ENCODE results near the gene CMTM8.

The CMTM8 gene

GRCh38 chr3:32281570-32282106 lies 43.2 kb downstream of the CMTM8 start:
- no peak for DNase-seq

DNA sequence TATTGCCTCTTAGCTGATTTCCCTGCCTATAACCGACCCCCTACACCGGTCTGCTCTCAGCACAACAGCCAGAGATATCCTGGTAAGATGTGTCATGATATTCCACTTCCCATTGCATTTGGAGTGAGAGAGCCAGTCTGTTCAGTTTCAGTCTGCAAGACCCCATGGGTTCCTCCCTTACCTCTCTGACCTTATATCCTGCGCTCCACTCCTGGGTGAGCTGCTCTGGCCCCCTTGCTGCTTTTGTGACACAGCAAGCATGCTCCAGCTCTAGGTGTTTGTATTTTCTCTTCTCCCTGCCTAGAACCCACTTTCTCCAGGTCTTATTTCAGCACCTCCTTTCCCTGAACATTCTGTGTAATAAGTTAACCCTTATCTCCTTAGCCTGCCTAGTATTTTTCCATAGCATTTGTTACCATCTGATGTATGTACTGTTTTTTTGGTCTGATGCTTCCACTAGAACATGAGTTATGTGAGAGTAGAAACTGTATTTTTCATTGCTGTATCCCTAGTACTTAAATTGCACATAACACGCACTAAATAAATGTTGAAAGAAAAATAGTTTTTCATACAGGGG lies 44.2 kb downstream of the CMTM8 start:
- no peak for DNase-seq

DNA sequence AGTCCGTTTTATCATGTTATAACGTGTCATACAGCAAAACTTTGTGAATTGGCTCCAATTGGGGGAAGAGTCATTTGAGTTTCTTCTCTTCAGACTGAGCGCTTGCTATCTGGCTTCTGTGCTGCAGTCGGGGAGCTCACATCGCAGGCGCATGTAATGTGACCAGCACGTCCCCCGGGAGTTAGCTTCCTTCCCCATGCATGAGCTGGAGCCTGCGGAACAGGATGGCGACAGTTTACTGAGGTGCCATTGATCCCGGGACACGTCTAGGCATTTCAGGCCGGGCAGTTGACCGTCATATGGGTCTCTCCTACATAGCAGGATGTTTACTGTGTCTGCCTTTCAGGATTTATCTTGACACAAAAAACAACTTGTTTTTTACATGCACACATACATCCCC lies 44.8 kb downstream of the CMTM8 start:
- no peak for DNase-seq

DNA sequence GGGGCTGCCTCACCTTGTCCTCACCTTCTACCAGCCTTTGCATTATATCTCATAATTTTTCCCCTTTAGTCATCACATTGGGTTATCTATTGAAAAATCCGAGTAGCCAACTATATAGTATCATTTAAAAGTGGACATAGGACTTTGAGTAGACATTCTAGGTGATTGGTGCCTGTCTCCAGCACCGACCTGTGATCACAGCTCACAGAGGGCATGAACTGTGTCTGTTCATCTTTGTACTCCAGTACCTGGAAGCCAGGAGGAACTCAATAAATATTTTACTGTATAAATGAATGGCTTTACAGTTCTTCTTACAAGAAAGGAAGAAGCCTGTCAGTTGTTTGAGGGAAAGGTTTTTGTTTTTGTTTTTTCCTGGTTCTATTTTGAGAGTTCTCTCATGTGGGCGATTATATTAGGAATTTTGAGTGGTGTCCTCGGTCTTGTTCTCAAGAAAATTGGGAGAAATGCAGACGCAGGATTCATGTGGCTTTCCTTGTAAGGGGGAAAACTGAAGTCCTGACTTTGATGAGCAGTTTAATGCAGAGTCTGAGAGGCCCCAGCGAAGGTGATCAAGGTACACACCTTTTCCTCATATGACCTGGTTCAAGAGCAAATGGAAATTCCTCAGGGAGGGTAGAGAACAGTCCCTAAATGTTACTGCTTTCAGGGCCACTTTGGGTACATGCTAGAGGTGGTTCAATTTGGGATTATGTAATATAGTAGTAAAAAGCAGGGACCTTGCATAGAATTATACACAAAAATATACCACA lies 46.1 kb downstream of the CMTM8 start:
- no peak for DNase-seq

DNA sequence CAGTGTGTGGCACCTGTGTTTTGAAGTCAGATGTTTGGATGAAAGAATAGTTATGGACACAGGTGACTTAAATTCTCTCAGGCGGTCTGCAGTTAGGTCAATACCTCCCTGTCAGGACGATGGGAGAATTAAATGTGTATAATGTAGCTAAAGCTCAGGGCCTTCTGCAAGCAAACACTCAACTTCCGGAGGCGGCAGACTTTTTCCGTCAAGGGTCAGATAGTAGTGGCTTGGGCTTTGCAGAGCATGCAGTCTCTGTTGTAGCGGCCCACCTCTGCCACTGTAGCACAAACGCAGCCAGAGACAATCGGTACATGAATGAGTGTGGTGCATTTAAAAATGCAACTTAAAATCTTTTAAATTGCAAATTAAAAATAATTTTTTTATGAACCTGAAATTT lies 47.4 kb downstream of the CMTM8 start:
- DNase-seq: no peak

GRCh38 chr3:32288819-32289218 lies 50.3 kb downstream of the CMTM8 start:
- DNase-seq: no peak

DNA sequence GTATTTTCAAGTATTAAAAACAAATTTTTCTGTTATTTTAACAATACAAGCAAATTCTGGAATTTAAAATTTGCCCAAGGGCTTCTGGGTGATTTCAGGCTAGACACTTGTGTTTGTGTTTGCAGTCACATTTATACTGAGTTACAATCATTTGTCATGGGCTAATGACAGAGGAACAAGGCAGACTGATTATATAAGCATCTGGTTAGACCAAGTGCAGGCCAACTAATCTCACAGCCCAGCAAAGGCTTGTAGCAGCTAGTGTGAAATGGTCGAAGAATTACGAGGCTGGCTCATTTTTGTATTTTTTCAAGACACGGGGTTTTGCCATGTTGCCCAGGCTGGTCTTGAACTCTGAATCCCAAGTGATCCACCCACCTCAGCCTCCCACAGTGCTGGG lies 52.1 kb downstream of the CMTM8 start:
- DNase-seq: no peak

GRCh38 chr3:32292085-32292796 lies 53.8 kb downstream of the CMTM8 start:
- DNase-seq: no peak

GRCh38 chr3:32293903-32294302 lies 55.4 kb downstream of the CMTM8 start:
- DNase-seq: no peak

- peak; percentile 49 for DNase-seq
Observed at GRCh38 chr3:32296251-32297204, 58.0 kb downstream of the CMTM8 start.

GRCh38 chr3:32297366-32297765 lies 58.9 kb downstream of the CMTM8 start:
- no peak for DNase-seq

GRCh38 chr3:32301426-32301825 lies 62.9 kb downstream of the CMTM8 start:
- DNase-seq: no peak

GRCh38 chr3:32302601-32303398 lies 64.3 kb downstream of the CMTM8 start:
- DNase-seq: peak; percentile 16

DNA sequence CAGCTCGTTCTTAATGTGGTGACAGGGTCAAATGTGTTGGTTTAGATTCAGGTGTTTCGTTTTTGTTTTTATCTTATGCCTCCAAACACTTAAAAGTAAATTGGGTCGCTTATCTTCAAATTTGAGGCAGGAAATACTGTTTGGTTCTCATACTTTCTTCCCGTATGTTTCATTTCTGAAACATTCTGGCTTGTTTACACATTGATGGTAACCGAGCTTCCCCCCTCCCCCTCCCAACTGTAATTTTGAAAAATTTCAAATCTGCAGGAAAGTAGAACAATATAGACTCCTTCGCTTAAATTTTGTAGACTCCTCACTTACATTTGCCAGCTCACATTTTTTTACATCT lies 64.9 kb downstream of the CMTM8 start:
- no peak for DNase-seq

DNA sequence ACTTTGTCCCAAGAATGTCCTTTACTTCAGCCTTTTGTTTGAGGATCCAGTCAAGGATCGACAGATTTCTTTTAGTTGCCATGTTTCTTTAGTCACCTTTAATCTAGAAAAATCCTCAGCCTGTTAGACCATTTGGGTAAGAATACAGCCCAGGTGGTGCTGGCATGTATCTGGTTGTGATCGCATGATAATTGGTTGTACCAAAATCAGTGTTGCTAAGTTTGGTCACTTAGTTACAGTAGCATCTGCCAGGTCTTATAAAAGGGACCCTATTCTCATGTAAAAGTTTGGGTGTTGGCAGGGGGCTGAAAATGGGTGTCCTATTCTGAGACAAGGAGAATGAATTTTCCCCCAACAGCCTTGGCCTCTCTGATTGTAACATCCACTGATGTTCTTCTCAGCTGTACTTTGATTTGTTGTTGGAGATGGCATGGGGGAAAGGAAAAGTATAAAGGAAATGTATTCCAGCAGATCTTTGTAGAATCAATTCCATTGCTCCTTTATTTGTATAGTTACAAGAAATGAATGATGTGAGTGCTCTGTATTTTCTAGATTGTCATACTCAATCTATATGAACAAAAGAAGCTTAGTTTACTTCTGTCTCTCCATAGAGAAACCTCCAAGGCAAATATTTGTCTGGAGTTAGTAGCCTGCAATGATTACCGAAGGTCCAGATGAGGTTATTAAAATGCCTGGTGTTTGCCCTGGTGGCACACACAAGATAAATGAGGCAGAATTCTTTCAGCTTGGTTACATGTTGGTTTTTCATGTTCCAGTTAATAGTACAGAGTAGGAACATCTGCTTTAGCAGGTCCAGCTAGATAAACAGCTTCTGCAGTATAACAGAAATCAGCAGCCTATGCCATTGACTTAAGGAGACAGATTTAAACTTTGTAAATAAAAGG lies 65.7 kb downstream of the CMTM8 start:
- no peak for DNase-seq

DNA sequence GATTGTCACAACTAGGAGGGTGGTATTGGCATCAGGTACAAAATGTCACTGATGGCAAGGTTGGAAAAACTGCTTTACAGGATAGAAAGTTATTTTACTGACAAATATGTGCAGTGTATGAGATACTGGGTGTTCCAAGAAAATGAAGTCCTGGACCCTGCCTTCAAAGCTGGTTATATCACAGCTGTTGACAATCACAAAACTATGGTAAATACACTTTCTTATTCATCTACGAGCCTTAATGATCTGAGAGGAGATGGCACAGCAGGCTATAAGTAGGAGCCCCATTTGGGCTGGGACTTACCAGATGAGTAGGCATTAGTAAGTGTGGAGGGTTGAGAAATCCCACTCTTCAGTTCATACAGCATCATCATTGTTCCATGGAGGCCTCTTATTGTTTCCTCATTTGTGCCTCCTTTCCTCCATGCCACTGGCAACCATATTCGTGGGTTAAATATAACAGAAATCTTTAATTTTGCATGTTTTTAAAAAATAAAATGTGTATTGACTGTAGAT lies 66.9 kb downstream of the CMTM8 start:
- DNase-seq: no peak

GRCh38 chr3:32306072-32306471 lies 67.6 kb downstream of the CMTM8 start:
- DNase-seq: no peak

- no peak for DNase-seq
Observed at GRCh38 chr3:32307591-32307990, 69.1 kb downstream of the CMTM8 start.

DNA sequence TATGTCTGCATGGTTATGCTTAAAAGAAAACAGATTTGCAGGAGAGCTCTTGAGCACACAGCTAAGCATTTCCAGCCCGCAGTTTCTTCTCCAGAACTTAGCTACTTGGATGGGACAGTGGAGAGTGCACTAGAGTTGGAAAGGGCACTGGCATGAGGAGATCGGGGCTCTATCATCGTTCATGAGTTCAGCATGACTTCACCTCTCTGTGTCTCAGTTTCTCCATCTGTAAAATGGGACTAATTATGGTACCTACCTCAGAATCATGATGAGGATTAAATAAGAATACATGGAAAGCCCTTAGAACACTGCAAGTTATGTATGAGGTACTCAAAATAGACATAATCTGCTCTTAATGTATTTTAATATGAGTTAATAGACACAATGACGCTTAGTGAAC lies 69.9 kb downstream of the CMTM8 start:
- no peak for DNase-seq

GRCh38 chr3:32309654-32310242 lies 71.3 kb downstream of the CMTM8 start:
- DNase-seq: no peak

Measured in fibroblast of upper back skin (primary cell).